GM12878 (cell line): ENCODE measurements around the gene PAX5. TPM values are rescaled to one million over a fixed set of nuclear protein-coding genes. Genes with fewer than 3 reads are reported as not detected.

Experiments used
- ATAC-seq: fragments of 200-7000 bp; cut with Tn5 transposase; 3 replicates; pipeline ENCODE4 v1.9.1; 2020; ENCODE audit warnings: mild to moderate bottlenecking, moderate library complexity
- BruUV-seq: library from RNA; stranded (reverse); fragments of 400-500 nt; replicated peaks from 2 replicates; lab custom pipeline; 2021; lab: Mats Ljungman, UMichigan
- CTCF ChIA-PET: fragments of 300-600 bp; sonication (Branson Sonifier 250); formaldehyde crosslinking; extraction: SDS; loops from one replicate; lab custom pipeline; 2021; ENCODE audit warnings: inconsistent platforms; lab: Yijun Ruan, JAX
- POLR2A ChIA-PET: fragments of 350-600 bp; formaldehyde crosslinking; extraction: SDS; loops from one replicate; lab custom pipeline; 2021; ENCODE audit warnings: inconsistent platforms; lab: Charles Lee
- RAD21 ChIA-PET: fragments of 300-600 bp; sonication (Branson Sonifier 250); formaldehyde crosslinking; loops from one replicate; lab custom pipeline; 2023; ENCODE audit warnings: antibody characterized with exemption; ENCODE audit not compliant: unreplicated experiment; lab: Charles Lee
- SMC1A ChIA-PET: fragments of 300-600 bp; sonication (Branson Sonifier 250); formaldehyde crosslinking; loops from one replicate; lab custom pipeline; 2023; ENCODE audit not compliant: unreplicated experiment, uncharacterized antibody; lab: Charles Lee
- DNase-seq: peaks from one replicate; pipeline ENCODE4 v3.0.0-alpha.2; 2011; ENCODE audit warnings: low read depth, low spot score
- FAIRE-seq: peaks from 3 replicates; lab custom pipeline; 2011; peaks lifted over from hg19 to GRCh38; lab: Jason Lieb, UNC
- H2AFZ ChIP-seq: 2 replicates; pipeline ENCODE4 v1.6.0; 2011; ENCODE audit warnings: low read depth, low read length, control low read depth; ENCODE audit not compliant: control insufficient read depth
- H3K27ac ChIP-seq: 2 replicates; pipeline ENCODE4 v1.5.1; 2011; ENCODE audit warnings: control low read depth; ENCODE audit not compliant: control insufficient read depth, insufficient read depth
- H3K27me3 ChIP-seq, 2 experiments: replicated peaks in 1 of 2; 2 replicates each; pipeline versions ENCODE4 v1.6.0 to v1.6.1; 2011; ENCODE audit warnings: low read length in 1 of 2; ENCODE audit not compliant: control insufficient read depth in 2 of 2, insufficient read depth in 2 of 2
- H3K36me3 ChIP-seq, 2 experiments: 2 replicates each; pipeline ENCODE4 v1.5.1; 2011; ENCODE audit warnings: low read length in 1 of 2; ENCODE audit not compliant: control insufficient read depth in 2 of 2, insufficient read depth in 2 of 2
- H3K4me1 ChIP-seq: 2 replicates; pipeline ENCODE4 v1.6.1; 2011; ENCODE audit warnings: mild to moderate bottlenecking, low read length, moderate library complexity, mixed read lengths; ENCODE audit not compliant: control insufficient read depth, insufficient read depth
- H3K4me2 ChIP-seq: 2 replicates; pipeline ENCODE4 v1.6.0; 2011; ENCODE audit warnings: control low read depth; ENCODE audit not compliant: control insufficient read depth, insufficient read depth
- H3K4me3 ChIP-seq: fragments of 200-600 bp; sonication (generic); 2 replicates; pipeline ENCODE4 v1.5.1; 2016
- H3K79me2 ChIP-seq: 2 replicates; pipeline ENCODE4 v1.6.0; 2011; ENCODE audit warnings: low read length; ENCODE audit not compliant: control insufficient read depth, insufficient read depth
- H3K9ac ChIP-seq: 2 replicates; pipeline ENCODE4 v1.8.0; 2011; ENCODE audit warnings: low read length, control low read depth, mixed read lengths; ENCODE audit not compliant: control insufficient read depth, insufficient read depth
- H3K9me3 ChIP-seq: replicated peaks from 3 replicates; pipeline ENCODE4 v1.5.1; 2011; ENCODE audit warnings: mild to moderate bottlenecking, low read length; ENCODE audit not compliant: control insufficient read depth, insufficient read depth
- H4K20me1 ChIP-seq: 2 replicates; pipeline ENCODE4 v1.6.0; 2011; ENCODE audit not compliant: control insufficient read depth, insufficient read depth
- MAX ChIP-seq: IDR thresholded peaks from 2 replicates; pipeline ENCODE4 v1.6.1; 2012; ENCODE audit warnings: low read depth, low read length, improper control_type of control experiment
- SIX5 ChIP-seq: IDR thresholded peaks from 2 replicates; pipeline ENCODE4 v1.6.1; 2011; ENCODE audit warnings: mild to moderate bottlenecking, low read depth, low read length, moderate library complexity; ENCODE audit not compliant: severe bottlenecking
- SUZ12 ChIP-seq: fragments of 200-600 bp; sonication (generic); IDR thresholded peaks from one replicate; pipeline ENCODE4 v1.6.1; 2018; ENCODE audit warnings: antibody characterized with exemption, mild to moderate bottlenecking; ENCODE audit not compliant: unreplicated experiment
- WRNIP1 ChIP-seq: IDR thresholded peaks from 2 replicates; pipeline ENCODE4 v1.6.1; 2011; ENCODE audit warnings: low read depth, low read length, improper control_type of control experiment, borderline replicate concordance
- WGBS: methylation state at CpG from one replicate; pipeline ENCODE4 v1.1.6; 2016; ENCODE audit warnings: low lambda C conversion rate; ENCODE audit not compliant: insufficient replicate concordance, insufficient coverage; ENCODE audit errors: missing lambda C conversion rate; 5-methylcytosine and 5-hydroxymethylcytosine counted together
- in situ Hi-C: fragments of 300-500 bp; cut with MboI; formaldehyde crosslinking; loops from 9 replicates; pipeline ENCODE4 v1.14.3; 2018; ENCODE audit warnings: mixed read lengths
- intact Hi-C: fragments of 100-400 bp; cut with micrococcal nuclease; formaldehyde crosslinking; loops from one replicate; pipeline ENCODE4 v1.14.2; 2022; ENCODE audit not compliant: unreplicated experiment
- polyA plus RNA-seq, 11 experiments: library from polyadenylated mRNA; depleted of rRNA in 4 of 11; unstranded in 6 of 11; stranded (reverse) in 5 of 11; fragments of >200 nt; fragmentation: Nextera tagmentation in 4 of 11; fragmentation: Illumina TruSeq in 1 of 11; extraction: Ambion mirVana in 4 of 11; extraction: Trizol in 1 of 11; gene quantifications; 1 replicate in 1 of 11; 2 replicates in 10 of 11; pipeline versions ENCODE4 v1.2.1 to v1.2.3, GENCODE V29; 2011 to 2016; ENCODE audit warnings: inconsistent platforms in 2 of 11, missing spikeins in 2 of 11, low read depth in 1 of 11
- total RNA-seq, 4 experiments: library from RNA; depleted of rRNA in 3 of 4; stranded (reverse); fragments of >200 nt in 3 of 4; fragmentation: Illumina TruSeq in 1 of 4; extraction: Trizol in 1 of 4; gene quantifications; 2 replicates each; pipeline versions ENCODE4 v1.2.1 to v1.2.3, GENCODE V29; 2013 to 2021
- TF ChIP-seq, protein P1 (sequence below): IDR thresholded peaks from 2 replicates; pipeline ENCODE4 v1.6.1; 2012; ENCODE audit warnings: low read depth, low read length, improper control_type of control experiment

The PAX5 gene
- total and polyA plus RNA-seq, 10 of the 15 experiments (the other 5 are each of a cell fraction or from before 2014, with no cell fraction given), result 2.2 to 123 (median 31.9) TPM

GRCh38 chr9:36818242-36818938 is 215.7 kb downstream of the PAX5 start:
- no peaks in the 10 kb centered on the region for H3K79me2 ChIP-seq
- FAIRE-seq, result no peak
- no peaks in the 10 kb centered on the region for H3K36me3 ChIP-seq
- no TSS peak for BruUV-seq
- no peak overlapping the region for H3K4me2 ChIP-seq
- in situ Hi-C loops (no loop called here), intact Hi-C loops (no loop called here)
- no peak overlapping the region for H3K27ac ChIP-seq
- no peak for ATAC-seq
- RAD21 ChIA-PET, result no interaction called here
- H3K9ac ChIP-seq, result no peak overlapping the region
- H3K9me3 ChIP-seq, result no peaks in the 10 kb centered on the region
- peaks cover 3 to 4% of the 10 kb centered on the region in 2 experiments; a peak in 3 of 4 replicates for H3K27me3 ChIP-seq
- SMC1A ChIA-PET, result no interaction called here
- no peak overlapping the region for H3K4me3 ChIP-seq
- 60% methylated on average over 32 of the region's 32 CpGs for WGBS
- no peaks in the 10 kb centered on the region for H3K4me1 ChIP-seq
- no peak overlapping the region for H2AFZ ChIP-seq
- POLR2A ChIA-PET, result no interaction called here
- TF ChIP-seq SUZ12 (no peak), SIX5 (no peak)
- DNase-seq, result no peak
- CTCF ChIA-PET, result interaction anchor here (1.6 kb wide), 1 partner anchor 15 kb away, joined by 5 read pairs; no protein-coding TSS in a partner anchor
- H4K20me1 ChIP-seq, result no peaks in the 10 kb centered on the region

GRCh38 chr9:36817160-36817834 is 216.8 kb downstream of the PAX5 start:
- H3K36me3 ChIP-seq, result no peaks in the 10 kb centered on the region
- POLR2A ChIA-PET, result no interaction called here
- no peak overlapping the region for H3K4me3 ChIP-seq
- WGBS, result 11% methylated on average over 4 of the region's 4 CpGs
- RAD21 ChIA-PET, result no interaction called here
- SMC1A ChIA-PET, result no interaction called here
- no peak overlapping the region for H3K9ac ChIP-seq
- H3K79me2 ChIP-seq, result no peaks in the 10 kb centered on the region
- in situ Hi-C loops (no loop called here), intact Hi-C loops (no loop called here)
- H3K27me3 ChIP-seq, result peaks cover 3 to 4% of the 10 kb centered on the region in 2 experiments; a peak in 3 of 4 replicates
- no peaks in the 10 kb centered on the region for H3K4me1 ChIP-seq
- no peak overlapping the region for H2AFZ ChIP-seq
- H4K20me1 ChIP-seq, result no peaks in the 10 kb centered on the region
- CTCF ChIA-PET, result interaction anchor here (0.5 kb wide), 1 partner anchor 809 kb away, joined by 3 read pairs; no protein-coding TSS in a partner anchor
- no peak overlapping the region for H3K27ac ChIP-seq
- BruUV-seq, result no TSS peak
- FAIRE-seq (no peak), DNase-seq (no peak), ATAC-seq (no peak)
- no peaks in the 10 kb centered on the region for H3K9me3 ChIP-seq
- no peak overlapping the region for H3K4me2 ChIP-seq
- TF ChIP-seq, protein P1, sequence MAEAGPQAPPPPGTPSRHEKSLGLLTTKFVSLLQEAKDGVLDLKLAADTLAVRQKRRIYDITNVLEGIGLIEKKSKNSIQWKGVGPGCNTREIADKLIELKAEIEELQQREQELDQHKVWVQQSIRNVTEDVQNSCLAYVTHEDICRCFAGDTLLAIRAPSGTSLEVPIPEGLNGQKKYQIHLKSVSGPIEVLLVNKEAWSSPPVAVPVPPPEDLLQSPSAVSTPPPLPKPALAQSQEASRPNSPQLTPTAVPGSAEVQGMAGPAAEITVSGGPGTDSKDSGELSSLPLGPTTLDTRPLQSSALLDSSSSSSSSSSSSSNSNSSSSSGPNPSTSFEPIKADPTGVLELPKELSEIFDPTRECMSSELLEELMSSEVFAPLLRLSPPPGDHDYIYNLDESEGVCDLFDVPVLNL, result no peak
- TF ChIP-seq WRNIP1 (no peak), MAX (no peak)
